OCI-LY1 (cell line): ENCODE results near the gene ADRB1.

Experiments used
- H2AFZ ChIP-seq: fragments of 200-600 bp; sonication (generic), shearing (Covaris generic); 2 replicates; pipeline ENCODE4 v1.6.0; 2014; ENCODE audit warnings: antibody characterized with exemption, mild to moderate bottlenecking, low read length
- H3F3A ChIP-seq: fragments of 200-600 bp; sonication (generic), shearing (Covaris generic); 2 replicates; pipeline ENCODE4 v1.6.0; 2014; ENCODE audit warnings: mild to moderate bottlenecking, antibody characterized with exemption, low read length, moderate library complexity; ENCODE audit not compliant: insufficient read depth
- H3K27ac ChIP-seq: fragments of 200-600 bp; sonication (generic); 2 replicates; pipeline ENCODE4 v1.5.1; 2014; ENCODE audit warnings: low read length, mixed run types, mild to moderate bottlenecking, low read depth; ENCODE audit not compliant: poor library complexity, severe bottlenecking
- H3K27me3 ChIP-seq: fragments of 200-600 bp; sonication (generic); 2 replicates; pipeline ENCODE4 v1.6.0; 2014; ENCODE audit warnings: antibody characterized with exemption, mild to moderate bottlenecking, low read length, moderate library complexity; ENCODE audit not compliant: insufficient read depth
- H3K36me3 ChIP-seq: fragments of 200-600 bp; sonication (generic); 2 replicates; pipeline ENCODE4 v1.6.1; 2014; ENCODE audit warnings: mild to moderate bottlenecking, antibody characterized with exemption, low read length, moderate library complexity, mixed read lengths; ENCODE audit not compliant: insufficient read depth
- H3K4me1 ChIP-seq: fragments of 200-600 bp; sonication (generic); 2 replicates; pipeline ENCODE4 v1.5.1; 2014; ENCODE audit warnings: mild to moderate bottlenecking, low read length, moderate library complexity; ENCODE audit not compliant: insufficient read depth, severe bottlenecking
- H3K4me2 ChIP-seq: fragments of 200-600 bp; sonication (generic), shearing (Covaris generic); 2 replicates; pipeline ENCODE4 v1.6.1; 2014; ENCODE audit warnings: low read length
- H3K4me3 ChIP-seq: fragments of 200-600 bp; sonication (generic); 2 replicates; pipeline ENCODE4 v1.5.1; 2014; ENCODE audit warnings: low read length, low read depth, mild to moderate bottlenecking, mixed read lengths; ENCODE audit not compliant: poor library complexity, severe bottlenecking
- H3K79me2 ChIP-seq: fragments of 200-600 bp; shearing (Covaris generic); 2 replicates; pipeline ENCODE4 v1.6.1; 2016; ENCODE audit warnings: mixed run types, low read length, mixed read lengths; ENCODE audit not compliant: insufficient read depth
- H3K9ac ChIP-seq: fragments of 200-600 bp; sonication (generic), shearing (Covaris generic); 2 replicates; pipeline ENCODE4 v1.6.1; 2014; ENCODE audit warnings: mild to moderate bottlenecking, low read length, mixed read lengths
- H3K9me2 ChIP-seq: fragments of 200-600 bp; sonication (generic), shearing (Covaris generic); 2 replicates; pipeline ENCODE4 v1.6.1; 2014; ENCODE audit warnings: low read depth, mild to moderate bottlenecking, low read length, mixed read lengths
- H3K9me3 ChIP-seq: fragments of 200-600 bp; shearing (Covaris generic); 2 replicates; pipeline ENCODE4 v1.6.1; 2014; ENCODE audit warnings: low read length, mixed read lengths
- H4K20me1 ChIP-seq: fragments of 200-600 bp; sonication (generic), shearing (Covaris generic); 2 replicates; pipeline ENCODE4 v1.6.0; 2016; ENCODE audit warnings: mild to moderate bottlenecking, low read length; ENCODE audit not compliant: insufficient read depth
- EZH2 ChIP-seq: fragments of 200-600 bp; sonication (generic), shearing (Covaris generic); IDR thresholded peaks from 2 replicates; pipeline ENCODE4 v1.8.0; 2017; ENCODE audit warnings: borderline replicate concordance, mixed run types, mild to moderate bottlenecking, antibody characterized with exemption, low read length, moderate library complexity, mixed read lengths
- TF ChIP-seq, protein P1 (sequence below): fragments of 200-600 bp; sonication (generic), shearing (Covaris generic); IDR thresholded peaks from 2 replicates; pipeline ENCODE4 v1.5.1; 2017; ENCODE audit warnings: mild to moderate bottlenecking, antibody characterized with exemption, low read length, moderate library complexity, mixed read lengths

The ADRB1 gene

DNA sequence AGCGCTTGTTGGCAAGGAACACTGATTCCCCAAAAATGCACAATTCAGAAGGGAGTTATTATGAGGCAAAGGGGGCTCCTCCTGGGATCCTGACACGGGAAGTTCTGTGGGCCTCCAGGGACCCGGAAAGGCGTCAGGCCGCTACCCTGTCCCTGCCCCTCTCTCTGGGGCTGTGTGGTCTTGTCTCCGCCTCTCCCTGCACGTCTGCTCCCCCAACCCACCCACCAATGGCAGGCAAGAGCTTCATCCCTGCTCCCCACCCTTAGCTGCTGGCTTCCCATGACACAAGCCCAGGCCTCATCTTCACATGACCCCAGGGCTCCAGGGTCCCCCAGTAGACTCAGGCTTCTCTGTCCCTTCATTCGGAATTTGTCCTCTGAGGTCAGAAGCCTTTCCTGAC lies 31.0 kb upstream of the ADRB1 start:
- Histone ChIP-seq H3K36me3 (no peaks in the 10 kb centered on the region), H3K4me2 (no peak overlapping the region), H3K79me2 (no peaks in the 10 kb centered on the region), H3K4me1 (no peaks in the 10 kb centered on the region), H2AFZ (no peak overlapping the region), H3K9me3 (no peaks in the 10 kb centered on the region; the same call in 1 of the 2 replicates), H3K27me3 (no peaks in the 10 kb centered on the region), H3K4me3 (no peak overlapping the region), H3K9me2 (no peaks in the 10 kb centered on the region), H3K27ac (no peak overlapping the region), H3K9ac (no peak overlapping the region), H4K20me1 (no peaks in the 10 kb centered on the region), H3F3A (no peaks in the 10 kb centered on the region)
- TF ChIP-seq, protein P1, sequence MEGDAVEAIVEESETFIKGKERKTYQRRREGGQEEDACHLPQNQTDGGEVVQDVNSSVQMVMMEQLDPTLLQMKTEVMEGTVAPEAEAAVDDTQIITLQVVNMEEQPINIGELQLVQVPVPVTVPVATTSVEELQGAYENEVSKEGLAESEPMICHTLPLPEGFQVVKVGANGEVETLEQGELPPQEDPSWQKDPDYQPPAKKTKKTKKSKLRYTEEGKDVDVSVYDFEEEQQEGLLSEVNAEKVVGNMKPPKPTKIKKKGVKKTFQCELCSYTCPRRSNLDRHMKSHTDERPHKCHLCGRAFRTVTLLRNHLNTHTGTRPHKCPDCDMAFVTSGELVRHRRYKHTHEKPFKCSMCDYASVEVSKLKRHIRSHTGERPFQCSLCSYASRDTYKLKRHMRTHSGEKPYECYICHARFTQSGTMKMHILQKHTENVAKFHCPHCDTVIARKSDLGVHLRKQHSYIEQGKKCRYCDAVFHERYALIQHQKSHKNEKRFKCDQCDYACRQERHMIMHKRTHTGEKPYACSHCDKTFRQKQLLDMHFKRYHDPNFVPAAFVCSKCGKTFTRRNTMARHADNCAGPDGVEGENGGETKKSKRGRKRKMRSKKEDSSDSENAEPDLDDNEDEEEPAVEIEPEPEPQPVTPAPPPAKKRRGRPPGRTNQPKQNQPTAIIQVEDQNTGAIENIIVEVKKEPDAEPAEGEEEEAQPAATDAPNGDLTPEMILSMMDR, result no peak
- TF ChIP-seq EZH2, result no peak

DNA sequence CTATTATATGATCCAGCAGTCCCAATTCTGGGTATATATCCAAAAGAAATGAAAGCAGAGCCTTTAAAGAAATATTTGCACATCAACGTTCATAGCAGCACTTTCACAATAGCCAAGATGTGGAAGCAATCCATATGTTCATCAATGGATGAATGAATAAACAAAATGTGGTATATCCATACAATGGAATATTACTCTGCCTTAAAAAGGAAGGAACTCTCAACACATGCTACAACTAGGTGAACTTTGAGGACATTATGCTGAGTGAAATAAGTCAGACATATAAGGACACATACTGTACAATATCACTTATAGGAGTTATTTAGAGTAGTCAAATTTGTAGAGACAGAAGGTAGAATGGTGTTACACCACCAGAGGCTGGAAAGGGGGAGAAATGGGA lies 28.0 kb upstream of the ADRB1 start:
- H3K27ac ChIP-seq, result no peak overlapping the region
- H3K36me3 ChIP-seq, result no peaks in the 10 kb centered on the region
- no peaks in the 10 kb centered on the region for H3K79me2 ChIP-seq
- no peak for TF ChIP-seq EZH2
- TF ChIP-seq, protein P1, result no peak
- no peaks in the 10 kb centered on the region for H3K4me1 ChIP-seq
- H3K9me3 ChIP-seq, result no peaks in the 10 kb centered on the region; the same call in 1 of the 2 replicates
- H3K9ac ChIP-seq, result no peak overlapping the region
- no peak overlapping the region for H3K4me3 ChIP-seq
- H3F3A ChIP-seq, result no peaks in the 10 kb centered on the region
- no peaks in the 10 kb centered on the region for H4K20me1 ChIP-seq
- H3K4me2 ChIP-seq, result no peak overlapping the region
- no peaks in the 10 kb centered on the region for H3K27me3 ChIP-seq
- H2AFZ ChIP-seq, result no peak overlapping the region
- H3K9me2 ChIP-seq, result no peaks in the 10 kb centered on the region

GRCh38 chr10:114017271-114017670 lies 26.4 kb upstream of the ADRB1 start:
- Histone ChIP-seq H3F3A (no peaks in the 10 kb centered on the region), H4K20me1 (no peaks in the 10 kb centered on the region), H3K27ac (no peak overlapping the region), H3K4me3 (no peak overlapping the region), H3K4me1 (no peaks in the 10 kb centered on the region), H3K79me2 (no peaks in the 10 kb centered on the region), H2AFZ (no peak overlapping the region), H3K9me3 (no peaks in the 10 kb centered on the region; the same call in 1 of the 2 replicates), H3K4me2 (no peak overlapping the region), H3K36me3 (no peaks in the 10 kb centered on the region), H3K27me3 (0 out of 2 replicates have a peak, but pooled peaks cover 3% of the 10 kb centered on the region), H3K9ac (no peak overlapping the region), H3K9me2 (no peaks in the 10 kb centered on the region)
- TF ChIP-seq EZH2, result no peak
- TF ChIP-seq, protein P1, result no peak
